OCI-LY7 (cell line): ENCODE results near the gene ADAMTS6.

Source experiments
- EZH2phosphoT487 ChIP-seq: fragments of 200-600 bp; sonication (generic); IDR thresholded peaks from 2 replicates; pipeline ENCODE4 v1.6.1; 2018; ENCODE audit warnings: low read depth, borderline replicate concordance, mild to moderate bottlenecking, mixed run types, antibody characterized with exemption, low read length, moderate library complexity, mixed read lengths
- TF ChIP-seq, protein P1 (sequence below): fragments of 200-600 bp; sonication (generic); conservative IDR thresholded peaks from 2 replicates; pipeline ENCODE4 v1.5.1; 2014; ENCODE audit warnings: mild to moderate bottlenecking, antibody characterized with exemption, low read length, moderate library complexity, mixed read lengths

DNA sequence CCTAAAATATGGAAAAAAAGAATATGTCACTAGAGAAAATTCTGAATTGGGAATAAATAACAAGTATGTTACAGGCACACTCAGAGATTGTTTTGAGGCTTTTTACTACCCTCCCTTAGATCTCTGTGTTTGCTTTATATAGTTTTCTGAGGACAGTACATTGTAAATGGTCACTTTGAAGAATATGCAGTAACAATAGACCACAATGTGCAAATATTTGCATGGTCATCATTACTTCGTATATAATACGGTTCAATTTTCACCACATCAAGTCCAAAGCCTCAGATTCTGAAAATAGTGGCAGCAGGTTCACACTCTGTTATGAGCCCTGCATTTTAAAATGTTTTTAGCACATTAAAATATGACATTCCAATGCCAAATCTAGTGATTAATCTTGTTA lies 238.6 kb downstream of the ADAMTS6 start:
- TF ChIP-seq, protein P1, sequence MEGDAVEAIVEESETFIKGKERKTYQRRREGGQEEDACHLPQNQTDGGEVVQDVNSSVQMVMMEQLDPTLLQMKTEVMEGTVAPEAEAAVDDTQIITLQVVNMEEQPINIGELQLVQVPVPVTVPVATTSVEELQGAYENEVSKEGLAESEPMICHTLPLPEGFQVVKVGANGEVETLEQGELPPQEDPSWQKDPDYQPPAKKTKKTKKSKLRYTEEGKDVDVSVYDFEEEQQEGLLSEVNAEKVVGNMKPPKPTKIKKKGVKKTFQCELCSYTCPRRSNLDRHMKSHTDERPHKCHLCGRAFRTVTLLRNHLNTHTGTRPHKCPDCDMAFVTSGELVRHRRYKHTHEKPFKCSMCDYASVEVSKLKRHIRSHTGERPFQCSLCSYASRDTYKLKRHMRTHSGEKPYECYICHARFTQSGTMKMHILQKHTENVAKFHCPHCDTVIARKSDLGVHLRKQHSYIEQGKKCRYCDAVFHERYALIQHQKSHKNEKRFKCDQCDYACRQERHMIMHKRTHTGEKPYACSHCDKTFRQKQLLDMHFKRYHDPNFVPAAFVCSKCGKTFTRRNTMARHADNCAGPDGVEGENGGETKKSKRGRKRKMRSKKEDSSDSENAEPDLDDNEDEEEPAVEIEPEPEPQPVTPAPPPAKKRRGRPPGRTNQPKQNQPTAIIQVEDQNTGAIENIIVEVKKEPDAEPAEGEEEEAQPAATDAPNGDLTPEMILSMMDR, result no peak
- TF ChIP-seq EZH2phosphoT487, result no peak
